ENCODE measurements around the gene PASK.

PASK gene

DNA sequence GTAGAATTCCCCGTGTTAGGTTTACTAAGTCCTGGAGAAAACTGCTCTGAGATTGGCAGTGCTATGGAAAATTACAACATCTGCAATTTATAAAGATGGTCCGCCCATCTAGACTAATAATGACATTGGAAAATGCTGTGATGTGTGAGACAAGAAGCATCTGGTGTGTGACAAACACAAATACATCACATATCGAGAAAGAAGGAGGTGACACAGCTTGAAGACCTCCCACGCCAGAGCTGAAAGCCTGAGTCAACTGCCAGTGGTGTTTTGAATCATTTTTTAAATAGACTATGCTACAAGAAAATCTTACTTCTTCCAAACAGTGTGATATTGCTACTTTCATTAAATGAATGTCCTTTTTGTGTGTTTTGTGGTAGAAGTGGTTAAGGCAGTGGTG is 30.6 kb upstream of the PASK start:
- no peak for DNase-seq

GRCh38 chr2:241178961-241179360 is 29.7 kb upstream of the PASK start:
- DNase-seq = no peak

- DNase-seq = no peak
Measured at GRCh38 chr2:241177526-241178334, 28.5 kb upstream of the PASK start.

DNA sequence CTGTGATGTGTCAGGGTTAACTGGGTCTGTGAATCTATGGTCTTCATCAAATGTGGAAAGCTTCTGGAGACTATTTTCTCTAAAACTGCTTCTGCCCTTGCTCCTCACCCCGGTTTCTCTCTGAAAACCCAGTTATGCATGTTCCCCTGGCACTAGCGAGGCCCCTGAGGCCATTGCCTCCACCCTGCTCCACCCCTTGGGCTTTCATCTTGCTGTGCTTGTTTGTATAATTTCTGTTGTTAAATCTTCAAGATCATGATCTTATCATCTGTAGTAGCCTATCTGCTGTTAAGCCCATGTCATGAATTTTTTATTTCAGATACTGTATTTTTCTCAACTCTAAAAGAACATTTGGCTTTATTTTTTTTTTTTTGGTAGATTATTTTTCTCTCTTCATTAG is 24.3 kb upstream of the PASK start:
- DNase-seq = no peak

- no peak for DNase-seq
Measured at GRCh38 chr2:241168366-241168765, 19.1 kb upstream of the PASK start.

DNA sequence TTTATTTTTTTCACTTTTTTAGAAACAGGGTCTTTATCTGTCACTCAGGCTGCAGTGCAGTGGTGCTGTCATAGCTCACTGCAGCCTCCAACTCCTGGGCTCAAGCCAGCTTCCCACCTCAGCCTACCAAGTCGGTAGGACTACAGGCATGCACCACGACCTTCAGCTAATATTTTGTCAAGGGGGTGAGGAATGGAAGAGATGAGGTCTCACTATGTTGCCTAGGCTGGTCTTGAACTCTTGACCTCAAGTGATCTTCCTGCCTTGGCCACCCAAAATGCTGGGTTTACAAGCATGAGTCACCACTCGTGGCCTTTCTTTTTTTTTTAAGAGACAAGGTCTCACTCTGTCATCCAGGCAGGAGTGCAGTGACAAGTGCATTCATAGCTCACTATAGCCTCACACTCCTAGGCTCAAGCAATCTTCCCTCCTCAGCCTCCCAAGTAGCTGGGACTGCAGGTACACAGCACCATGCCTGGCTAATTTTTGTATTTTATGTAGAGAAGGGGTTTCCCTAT is 14.4 kb upstream of the PASK start:
- DNase-seq = no peak

- no peak for DNase-seq
Measured at GRCh38 chr2:241161646-241162281, 12.5 kb upstream of the PASK start.

DNA sequence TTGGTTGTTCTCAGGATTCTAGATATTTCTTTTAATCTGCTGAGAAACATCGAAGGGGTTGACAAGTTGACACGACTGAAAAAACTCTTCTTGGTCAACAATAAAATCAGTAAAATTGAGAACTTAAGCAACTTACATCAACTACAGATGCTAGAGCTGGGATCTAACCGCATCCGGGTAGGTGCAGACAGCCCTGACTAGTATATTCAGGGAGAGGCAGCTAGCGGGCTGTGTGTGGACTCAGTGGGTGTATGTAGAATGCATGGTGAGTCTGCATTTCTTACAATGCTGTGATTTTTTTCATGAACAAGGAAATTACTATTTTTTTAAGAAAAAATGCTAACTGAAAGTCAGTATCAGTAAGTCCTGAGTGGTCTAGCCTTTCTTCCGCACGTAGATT is 11.0 kb upstream of the PASK start:
- DNase-seq = no peak

GRCh38 chr2:241159116-241159515 is 9.8 kb upstream of the PASK start:
- no peak for DNase-seq

GRCh38 chr2:241158546-241158900 is 9.3 kb upstream of the PASK start:
- DNase-seq = no peak

DNA sequence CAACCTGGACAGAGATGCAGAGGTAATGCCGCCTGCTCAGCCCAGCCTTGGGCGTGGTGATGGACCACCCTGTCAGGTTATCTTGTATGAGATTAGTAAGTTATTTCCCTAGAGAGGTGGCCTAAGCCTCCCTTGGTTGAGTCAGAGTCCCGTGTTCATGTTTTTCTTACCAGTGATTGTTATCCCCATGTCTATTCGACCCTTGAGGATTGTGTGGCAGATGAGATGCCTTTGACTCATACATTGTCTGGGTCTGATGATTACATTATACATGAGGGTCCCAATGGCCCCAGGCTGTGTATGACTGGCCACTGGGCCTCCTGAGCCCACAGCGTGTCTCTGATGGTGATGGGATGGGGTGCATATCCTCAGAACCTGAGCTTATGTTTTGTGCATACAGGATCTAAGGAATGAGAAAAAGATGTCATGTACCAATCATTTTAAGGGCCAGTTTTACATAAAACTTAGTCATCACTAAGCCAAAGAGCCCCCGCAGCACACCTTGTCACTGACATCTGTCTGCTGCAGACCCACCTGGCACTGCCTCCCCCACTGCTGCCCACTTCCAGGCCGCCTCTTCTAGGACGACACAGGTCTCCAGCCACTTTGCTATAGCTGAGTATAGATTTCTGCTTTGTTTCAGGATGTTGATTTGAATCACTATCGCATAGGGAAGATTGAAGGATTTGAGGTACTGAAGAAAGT is 8.7 kb upstream of the PASK start:
- DNase-seq = no peak

DNA sequence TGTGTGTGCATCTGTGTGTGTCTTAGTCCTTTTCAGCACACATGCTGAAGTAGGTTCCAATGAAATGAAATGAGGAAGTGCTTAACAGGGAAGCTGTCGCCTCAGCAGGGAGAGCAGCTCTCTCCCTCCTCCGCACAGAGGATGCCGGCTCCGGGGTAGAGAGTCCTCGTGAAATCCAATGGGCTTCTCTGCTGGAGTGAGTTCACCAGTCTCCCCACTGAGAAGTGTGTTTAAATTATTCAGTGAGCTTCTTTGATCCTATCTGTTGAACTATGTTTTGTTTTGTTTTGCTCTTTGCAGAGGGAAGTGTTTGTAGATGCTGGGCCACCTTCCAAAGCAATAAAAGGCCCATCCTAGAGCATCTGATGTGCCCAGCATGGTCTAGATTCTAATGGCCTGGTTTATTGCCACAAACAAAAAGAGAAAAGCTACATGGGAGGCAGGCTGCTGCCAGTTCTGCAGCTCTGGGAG is 7.7 kb upstream of the PASK start:
- DNase-seq = no peak

DNA sequence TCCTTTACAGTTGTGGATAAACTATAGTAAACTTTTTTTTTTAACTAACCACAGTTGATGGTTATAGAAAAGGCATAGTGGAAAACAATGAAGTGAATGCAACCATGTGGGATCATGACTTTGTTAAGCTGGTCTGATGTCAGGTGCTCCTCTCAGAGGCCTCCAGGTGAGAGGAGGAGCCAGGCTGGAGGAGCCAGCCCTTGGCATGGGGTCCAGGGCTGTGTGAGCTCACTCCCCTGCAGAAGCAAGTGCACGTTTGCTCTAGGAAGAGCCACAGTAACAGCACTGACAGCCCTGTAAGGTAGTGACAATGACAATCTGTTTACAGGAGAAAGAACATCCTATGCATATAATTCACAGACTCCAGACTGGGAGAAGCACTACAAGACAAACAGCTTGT is 6.7 kb upstream of the PASK start:
- DNase-seq = no peak

DNA sequence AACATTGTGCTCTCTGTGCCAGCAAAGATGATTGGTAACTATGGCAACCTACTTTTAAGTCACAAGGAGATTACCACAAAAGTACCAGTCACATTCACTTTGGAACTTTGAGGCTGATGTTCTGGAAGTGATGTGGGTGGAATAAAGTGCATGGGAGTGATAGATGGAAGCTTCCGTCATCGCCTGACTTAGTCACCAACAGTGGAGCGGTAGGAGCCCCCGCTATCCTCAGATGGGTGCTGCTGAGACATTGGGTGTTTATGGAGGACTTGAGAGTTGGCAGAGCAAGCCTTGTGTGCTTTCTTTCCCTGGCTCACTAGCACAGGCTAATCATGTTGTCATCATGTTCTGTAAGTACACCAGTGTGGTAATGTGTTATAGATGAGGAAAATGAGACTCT is 5.6 kb upstream of the PASK start:
- peak; percentile 4 to 16 for DNase-seq

DNA sequence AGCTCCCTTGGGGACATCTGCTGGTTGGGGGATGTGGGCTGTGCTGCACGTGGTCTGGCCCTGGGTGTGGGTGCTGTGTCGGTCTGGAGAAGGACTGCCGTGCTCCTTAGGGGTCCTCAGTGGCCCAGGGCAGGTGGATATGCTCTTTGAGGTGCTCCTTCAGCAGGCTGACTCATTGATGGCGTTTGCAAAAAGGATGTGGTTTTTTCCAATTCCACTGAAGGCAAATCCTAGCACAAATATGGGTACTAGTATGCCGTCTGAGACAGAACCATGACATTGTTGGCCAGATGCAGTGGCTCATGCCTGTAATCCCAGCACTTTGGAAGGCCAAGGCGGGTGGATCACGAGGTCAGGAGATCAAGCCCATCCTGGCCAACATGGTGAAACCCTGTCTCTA is 4.3 kb upstream of the PASK start:
- no peak for DNase-seq

- DNase-seq = no peak
Measured at GRCh38 chr2:241151934-241152660, 2.8 kb upstream of the PASK start.

DNA sequence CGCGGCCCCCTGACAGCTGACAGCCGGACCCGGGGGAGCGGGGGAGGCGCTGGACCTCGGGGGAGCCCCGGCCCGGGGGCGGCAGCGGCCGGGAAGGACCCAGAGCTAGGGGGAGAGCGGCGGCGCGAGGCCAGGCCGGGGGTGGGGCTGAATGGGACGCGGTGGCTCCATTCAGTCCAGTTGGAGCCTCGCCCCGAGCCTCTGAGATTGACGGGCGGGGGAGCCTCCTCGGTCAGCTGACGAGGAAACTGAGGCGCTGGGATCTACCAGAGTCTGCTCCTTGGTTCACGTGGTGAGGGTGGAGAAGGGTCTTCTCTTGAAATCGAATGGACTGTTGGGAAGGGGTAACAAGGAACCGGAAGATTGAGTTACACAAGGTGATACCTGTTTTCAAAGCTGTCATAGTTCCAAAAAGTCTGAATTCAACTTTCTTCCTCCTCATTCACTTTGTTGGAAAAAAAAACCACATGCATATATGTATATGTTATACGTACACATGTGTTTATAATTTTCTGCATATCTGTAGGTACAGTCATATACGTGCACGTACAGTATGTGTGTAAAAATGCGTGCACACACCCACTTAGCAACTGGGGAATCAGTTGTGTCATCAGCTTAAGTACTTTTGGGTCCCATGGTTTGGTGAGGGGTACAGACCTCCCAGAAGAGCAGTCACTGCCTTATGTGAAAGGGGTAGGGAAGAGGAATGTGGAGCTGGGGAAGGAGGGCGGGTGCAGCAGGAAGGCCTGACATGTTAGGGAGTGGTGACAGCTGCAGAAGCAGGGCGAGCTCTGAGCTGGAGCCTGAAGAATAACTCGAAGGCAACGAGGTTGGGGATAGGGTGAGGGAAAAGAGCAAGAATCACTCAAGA is 1.6 kb upstream of the PASK start:
- DNase-seq = no peak

- DNase-seq = peak; percentile 92 to 96
Measured at GRCh38 chr2:241149925-241150659, 820 bp upstream of the PASK start, which contains the start of gene PPP1R7. PPP1R7 (plus strand) TSS chr2:241150467; CDS start chr2:241150496, 29 bp downstream.

GRCh38 chr2:241149675-241149924 is 328 bp upstream of the PASK start:
- no peak for DNase-seq

DNA sequence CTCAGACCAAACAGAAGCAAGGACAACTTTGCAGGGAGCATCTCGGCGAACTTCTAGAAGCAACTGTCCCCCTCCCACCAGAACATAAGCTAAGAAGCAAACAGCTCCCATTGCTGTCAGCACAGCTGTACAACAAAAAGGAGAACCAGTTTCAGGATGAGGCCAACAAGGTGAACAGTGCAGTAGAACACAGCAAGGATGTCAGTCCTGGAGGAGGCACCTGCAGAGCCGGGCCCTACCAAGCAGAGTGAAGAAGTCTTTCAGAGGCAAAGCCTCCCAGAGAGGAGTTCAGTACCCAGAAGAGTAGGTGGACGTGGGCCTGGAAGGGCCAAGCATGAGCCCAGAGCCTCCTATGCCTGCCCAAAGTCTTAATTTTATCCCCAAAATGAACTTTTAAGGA is 1.0 kb downstream of the PASK start:
- DNase-seq = no peak

DNA sequence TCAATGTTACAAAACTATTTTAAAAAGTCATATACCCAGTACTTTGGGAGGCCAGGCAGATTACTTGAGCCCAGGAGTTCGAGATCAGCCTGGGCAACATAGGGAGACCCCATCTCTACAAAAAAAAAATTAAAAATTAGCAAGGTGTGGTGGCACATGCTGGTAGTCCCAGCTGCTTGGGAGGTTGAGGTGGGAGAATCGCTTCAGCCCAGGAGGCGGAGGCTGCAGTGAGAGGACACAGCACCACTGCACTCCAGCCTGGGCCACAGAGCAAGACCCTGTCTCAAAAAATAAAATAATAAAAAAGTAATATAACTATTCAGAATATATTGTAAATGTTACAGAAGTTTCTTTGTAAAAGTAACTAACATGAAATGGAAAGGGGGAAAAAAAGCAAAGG is 1.9 kb downstream of the PASK start:
- DNase-seq = no peak

DNA sequence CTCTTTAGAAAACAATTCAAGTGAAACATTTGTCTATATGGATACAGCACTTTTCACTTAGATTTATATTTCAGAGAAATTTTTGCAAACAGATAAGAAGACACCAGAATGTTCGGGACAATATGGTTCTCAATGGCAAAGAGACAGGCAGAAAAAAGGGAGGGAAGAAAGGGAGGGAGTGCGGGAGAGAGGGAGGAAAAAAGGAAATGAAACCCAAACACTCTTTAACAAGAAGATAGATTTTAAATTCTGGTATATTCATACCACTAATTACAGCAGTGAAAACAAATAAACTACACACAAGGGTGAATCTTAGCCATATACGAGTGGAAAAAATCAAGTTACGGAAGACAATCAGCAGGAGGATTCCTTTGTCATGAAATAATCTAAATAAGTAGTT is 3.0 kb downstream of the PASK start:
- no peak for DNase-seq
